Cardiac septum (tissue), 1 donor: ENCODE data around the gene ZNF319. TPM values are rescaled to one million over a fixed set of nuclear protein-coding genes. Genes with fewer than 3 reads are reported as not detected.

Experiments used
- DNase-seq: peaks from one replicate; pipeline ENCODE4 v3.0.0-alpha.2; 2020; ENCODE audit warnings: low spot score
- intact Hi-C: fragments of 100-400 bp; cut with DNase I; formaldehyde crosslinking; loops from one replicate; pipeline ENCODE4 v1.14.0; 2022
- total RNA-seq: library from RNA; stranded (reverse); fragmentation: NEBNext Ultra II Directional; extraction: Animal tissue kit (Norgen Biotek cat#: 25700); gene quantifications from one replicate; pipeline ENCODE4 v1.2.1, GENCODE V29; 2021
- donor health status: DM: no; HTN: no; CAD: no.

Gene ZNF319
- total RNA-seq, 1 donor from 2014 or later = 7.2 TPM

DNA sequence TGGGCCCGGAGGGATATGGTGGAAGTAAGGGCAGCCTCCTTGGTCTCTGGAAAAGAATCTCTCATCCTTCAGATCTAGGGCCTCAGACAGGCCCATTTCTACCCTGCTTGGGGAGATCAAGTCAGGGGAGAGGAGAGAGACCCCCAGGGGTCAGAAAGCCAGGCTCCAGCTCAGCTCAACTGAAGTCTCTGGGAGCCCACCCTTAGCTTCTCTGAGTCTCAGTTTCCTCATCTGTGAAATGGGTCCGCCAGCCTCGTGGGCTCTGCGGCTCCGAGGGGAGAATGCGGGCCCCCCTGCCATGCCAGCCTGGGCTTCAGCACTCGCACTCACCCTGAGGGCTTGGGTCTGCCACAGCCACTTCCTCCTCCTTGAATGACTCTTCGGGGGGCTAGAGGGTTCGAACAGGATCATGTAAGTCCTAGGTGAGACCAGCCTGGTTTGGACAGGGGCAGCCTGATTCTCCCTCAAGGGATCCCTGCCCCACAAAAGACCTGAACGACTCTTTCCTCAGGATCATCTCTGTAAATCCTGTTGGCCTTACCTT, 36.2 kb downstream of the ZNF319 start:
- DNase-seq = no peak
- intact Hi-C loops = no loop called here

DNA sequence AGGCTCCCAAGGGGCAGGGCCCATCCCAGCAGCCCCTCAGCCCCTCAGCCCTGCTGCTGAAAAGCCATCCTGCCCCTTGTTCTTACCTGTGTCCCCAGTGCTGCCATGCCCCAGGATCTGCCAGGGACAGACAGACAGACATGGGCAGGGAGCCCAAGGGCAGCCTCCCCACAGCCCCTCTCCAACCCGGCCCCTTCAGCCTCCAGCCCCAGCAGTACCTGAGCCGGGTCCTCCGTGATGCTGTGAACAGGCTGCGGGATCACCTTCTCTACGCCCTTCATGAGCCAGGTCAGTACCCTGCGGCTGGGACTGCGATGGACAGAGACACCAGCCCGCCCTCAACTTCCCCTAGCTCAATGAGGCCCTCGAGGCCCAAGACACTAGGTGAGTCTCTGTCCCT, 37.7 kb downstream of the ZNF319 start:
- DNase-seq = no peak
- intact Hi-C loops = no loop called here

GRCh38 chr16:57962046-57962445, 38.4 kb downstream of the ZNF319 start:
- no peak for DNase-seq
- intact Hi-C loops = no loop called here

- intact Hi-C loops = no loop called here
Measured at GRCh38 chr16:57961538-57961937, 38.9 kb downstream of the ZNF319 start.

DNA sequence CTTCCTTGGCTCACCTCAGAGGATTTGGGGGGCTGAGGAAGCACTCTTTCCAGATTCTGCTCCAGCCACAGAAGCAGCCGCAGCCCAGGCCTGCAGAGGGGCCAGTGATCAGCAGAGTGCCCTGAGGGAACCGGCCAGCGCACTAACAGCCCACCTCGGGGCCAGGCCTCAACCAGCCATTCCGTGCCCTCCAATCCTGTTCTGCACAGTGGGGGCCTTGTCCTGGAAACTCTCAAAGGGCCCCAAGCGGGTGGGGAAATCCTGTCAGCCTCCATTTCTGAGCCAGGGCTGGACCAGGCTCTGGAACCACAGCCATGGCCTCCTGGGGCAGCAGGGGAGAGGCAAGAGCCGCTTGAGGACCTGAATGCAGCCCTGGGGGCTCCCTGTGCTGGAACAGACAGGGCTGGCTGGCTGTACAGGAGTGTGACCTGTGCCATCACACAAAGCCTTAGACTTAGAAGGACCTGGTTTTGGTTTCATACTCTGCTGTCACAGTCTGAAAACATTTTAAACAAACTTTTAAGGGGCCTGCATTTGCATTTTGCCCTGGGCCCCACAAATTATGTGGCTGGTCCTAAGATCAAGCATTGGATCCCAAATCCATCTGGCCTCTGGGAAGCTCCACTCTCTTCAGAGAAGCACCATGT, 39.5 kb downstream of the ZNF319 start:
- DNase-seq = no peak
- intact Hi-C loops = no loop called here

More at GRCh38 chr16:57961538-57961937, 38.9 kb downstream of the ZNF319 start:
- DNase-seq = no peak

GRCh38 chr16:57960310-57960709, 40.2 kb downstream of the ZNF319 start:
- intact Hi-C loops = no loop called here
- no peak for DNase-seq

DNA sequence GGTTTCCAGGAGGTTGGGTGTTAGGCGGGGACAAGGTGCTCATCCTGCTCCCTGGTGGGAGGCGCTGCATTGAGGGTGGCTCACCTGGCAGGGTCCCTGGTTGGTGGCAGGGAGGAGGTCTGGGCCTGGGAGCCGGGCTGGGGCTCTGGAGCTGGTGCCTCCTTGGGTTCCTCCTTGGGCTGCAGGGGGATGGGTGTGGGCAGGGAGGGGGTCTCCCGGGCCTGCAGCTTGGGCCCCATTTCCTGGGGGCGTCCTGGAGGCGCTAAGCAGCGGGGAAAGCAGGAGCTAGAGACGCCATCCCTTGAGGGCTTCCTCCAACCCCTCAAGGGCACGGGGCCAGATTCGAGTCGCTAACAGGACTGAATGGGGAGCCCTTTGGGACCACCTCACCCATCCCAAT, 40.7 kb downstream of the ZNF319 start:
- intact Hi-C loops = no loop called here

DNA sequence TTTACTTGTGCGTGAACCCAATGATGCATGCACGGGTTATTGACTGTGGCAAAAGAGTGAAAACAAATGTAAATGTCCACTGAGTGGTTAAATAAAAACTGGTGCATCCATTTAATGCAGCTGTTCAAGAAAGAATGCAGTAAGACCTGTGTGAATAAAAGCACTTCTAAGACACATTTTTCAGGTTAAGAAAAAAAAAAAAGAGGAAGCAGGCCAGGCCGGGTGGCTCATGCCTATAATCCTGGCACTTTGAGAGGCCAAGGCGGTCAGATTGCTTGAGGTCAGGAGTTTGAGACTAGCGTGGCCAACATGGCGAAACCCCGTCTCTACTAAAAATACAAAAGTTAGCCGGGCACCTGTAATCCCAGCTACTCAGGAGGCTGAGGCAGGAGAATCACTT, 41.4 kb downstream of the ZNF319 start:
- intact Hi-C loops = no loop called here

More for the DNA sequence above, 40.7 kb downstream of the ZNF319 start:
- no peak for DNase-seq

GRCh38 chr16:57958544-57958943, 41.9 kb downstream of the ZNF319 start:
- intact Hi-C loops = no loop called here
- DNase-seq = no peak

More for the DNA sequence above, 41.4 kb downstream of the ZNF319 start:
- DNase-seq = no peak

DNA sequence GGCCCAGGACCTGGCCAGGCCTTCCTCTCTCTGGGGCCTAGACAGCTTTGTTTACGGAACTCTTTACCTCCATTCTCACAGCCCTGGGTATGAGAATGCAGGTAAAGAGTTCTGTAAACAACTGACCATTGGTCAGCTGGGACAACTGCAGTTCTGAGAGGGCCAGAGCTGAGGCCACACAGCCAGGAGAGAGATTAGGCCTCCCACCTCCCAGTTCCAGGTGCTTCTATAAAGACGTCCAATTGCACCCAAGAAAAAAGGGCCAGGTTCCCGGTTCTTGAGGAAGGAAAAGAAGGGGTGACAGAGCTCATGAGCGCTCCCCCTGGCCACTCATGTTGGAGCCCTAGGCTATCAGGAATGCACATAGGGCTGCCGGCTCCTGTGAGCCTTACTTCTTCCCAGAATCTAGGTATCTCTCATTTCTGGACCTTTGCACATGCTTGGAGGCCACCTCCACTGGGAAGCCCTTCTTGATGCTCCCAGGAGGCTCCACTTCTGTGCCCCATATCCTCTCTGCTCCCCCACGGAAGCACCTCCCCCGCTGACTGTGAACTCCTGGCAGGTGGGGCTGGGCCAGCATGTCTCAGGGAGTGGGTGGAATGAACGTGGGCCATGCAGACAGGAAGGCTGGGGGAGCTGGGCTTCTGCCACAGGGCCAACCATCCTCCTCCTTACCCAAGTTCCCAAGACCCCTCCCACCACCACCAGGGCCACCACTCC, 42.6 kb downstream of the ZNF319 start:
- intact Hi-C loops = no loop called here
- no peak for DNase-seq

GRCh38 chr16:57956924-57957672, 43.4 kb downstream of the ZNF319 start:
- intact Hi-C loops = no loop called here
- DNase-seq = no peak

DNA sequence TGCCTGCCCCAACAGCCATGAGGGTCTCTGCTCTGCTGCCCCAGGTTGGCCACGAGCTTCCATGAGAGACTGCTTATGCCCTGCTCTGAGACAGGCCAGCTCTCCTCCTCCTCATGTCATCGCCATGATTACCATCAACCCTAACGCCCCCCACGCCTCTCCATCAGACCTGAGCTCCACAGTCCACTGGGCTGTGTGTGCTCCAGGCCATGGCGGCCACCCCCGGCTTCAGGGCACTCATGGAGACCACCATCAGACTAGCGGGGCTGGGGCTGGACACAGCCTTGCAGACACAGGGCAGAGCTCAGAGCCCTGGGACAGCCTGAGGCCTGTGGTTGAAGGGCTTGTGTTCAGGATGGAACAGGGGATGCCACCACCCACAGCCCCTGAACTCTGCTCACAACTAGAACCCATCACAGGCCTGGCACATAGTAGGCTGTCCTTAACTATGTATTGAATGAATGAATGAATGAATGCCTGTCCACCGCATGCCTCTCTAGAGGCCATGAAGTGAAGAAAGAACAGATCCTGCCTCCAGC, 44.1 kb downstream of the ZNF319 start:
- DNase-seq = no peak
- intact Hi-C loops = no loop called here

GRCh38 chr16:57955572-57956188, 44.8 kb downstream of the ZNF319 start:
- intact Hi-C loops = no loop called here

DNA sequence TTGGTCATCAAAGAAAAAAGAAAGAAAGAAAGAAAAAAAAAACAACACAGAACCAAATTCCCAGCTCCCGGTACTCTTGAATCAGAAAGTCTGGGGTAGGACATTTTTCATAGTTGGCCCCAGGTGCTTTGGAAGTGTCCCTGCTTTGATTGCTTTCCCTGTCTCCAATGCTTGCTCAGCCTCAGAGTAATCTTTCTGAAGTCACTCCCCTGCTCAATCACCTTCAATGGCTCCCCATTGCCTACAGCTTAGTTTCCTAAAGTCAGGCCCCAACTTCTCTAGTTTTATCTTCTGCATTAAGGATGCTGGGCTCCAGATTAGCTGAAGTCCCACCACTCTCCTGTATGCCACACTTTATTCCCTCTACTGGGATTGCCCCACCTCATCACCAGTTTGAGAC, 46.6 kb downstream of the ZNF319 start:
- intact Hi-C loops = no loop called here
- no peak for DNase-seq

More at GRCh38 chr16:57955572-57956188, 44.8 kb downstream of the ZNF319 start:
- DNase-seq = no peak

DNA sequence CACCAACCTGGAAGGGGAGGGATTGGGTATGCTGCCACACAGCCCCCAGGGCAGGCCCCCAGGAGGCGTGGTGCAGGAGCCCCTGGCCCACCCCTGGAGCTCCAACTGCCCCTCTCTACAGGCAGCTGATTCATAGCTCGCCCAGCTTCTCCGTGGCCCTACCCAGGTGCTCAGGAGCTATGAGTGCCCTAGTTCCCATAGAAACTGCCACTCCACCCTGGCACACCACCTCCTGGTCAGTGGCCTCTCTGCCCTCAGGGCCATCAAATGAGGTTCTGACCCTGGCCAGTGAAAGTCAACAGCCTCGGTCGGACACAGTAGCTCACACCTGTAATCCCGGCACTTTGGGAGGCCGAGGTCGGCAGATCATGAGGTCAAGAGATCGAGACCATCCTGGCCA, 47.6 kb downstream of the ZNF319 start:
- DNase-seq = no peak
- intact Hi-C loops = no loop called here

GRCh38 chr16:57951204-57951960, 49.1 kb downstream of the ZNF319 start:
- no peak for DNase-seq
- intact Hi-C loops = no loop called here

DNA sequence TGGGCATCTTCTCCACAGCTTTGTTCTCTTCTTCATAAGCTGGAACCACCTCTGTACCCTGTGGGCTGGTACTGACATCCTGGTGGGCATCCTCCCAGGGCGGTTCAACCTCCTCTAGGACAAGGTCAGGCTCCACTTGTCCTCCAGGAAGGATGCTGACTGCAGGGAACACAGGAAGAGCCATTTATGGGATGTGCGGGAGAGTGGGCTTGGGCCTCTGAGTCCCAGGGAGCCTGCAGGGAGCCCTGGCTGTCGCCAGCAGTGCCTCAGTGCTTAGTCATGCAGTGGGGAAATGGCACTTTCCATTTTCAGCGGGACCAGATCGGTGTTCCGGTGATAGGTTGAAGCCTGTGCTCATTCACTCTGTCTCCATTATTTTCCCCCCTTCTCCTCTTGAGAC, 50.1 kb downstream of the ZNF319 start:
- no peak for DNase-seq
- intact Hi-C loops = no loop called here

- intact Hi-C loops = no loop called here
- DNase-seq = no peak
Measured at GRCh38 chr16:57949595-57950238, 50.8 kb downstream of the ZNF319 start.
